H9 (cell line): ENCODE results near the gene EDN1. TPM values are rescaled to one million over a fixed set of nuclear protein-coding genes. Genes with fewer than 3 reads are reported as not detected.

Experiments
- DNase-seq: peaks from one replicate; pipeline ENCODE4 v3.0.0-alpha.2; 2017
- H2AFZ ChIP-seq: one replicate; pipeline ENCODE4 v1.6.1; 2013; ENCODE audit warnings: mild to moderate bottlenecking, low read length, control low read depth, moderate library complexity
- H2AK5ac ChIP-seq: 2 replicates; pipeline ENCODE4 v1.6.1; 2013; ENCODE audit warnings: low read length, control low read depth, mixed read lengths; ENCODE audit not compliant: insufficient read length
- H2BK120ac ChIP-seq: one replicate; pipeline ENCODE4 v1.6.1; 2013; ENCODE audit warnings: low read depth, mild to moderate bottlenecking, low read length, control low read depth, inconsistent platforms; ENCODE audit not compliant: poor library complexity, severe bottlenecking
- H2BK12ac ChIP-seq: 2 replicates; pipeline ENCODE4 v1.6.1; 2013; ENCODE audit warnings: low read length, control low read depth, mixed read lengths, low read depth; ENCODE audit not compliant: insufficient read length
- H2BK15ac ChIP-seq: 2 replicates; pipeline ENCODE4 v1.6.1; 2013; ENCODE audit warnings: low read depth, low read length, control low read depth
- H2BK20ac ChIP-seq: one replicate; pipeline ENCODE4 v1.6.1; 2013; ENCODE audit warnings: low read depth, mild to moderate bottlenecking, low read length, control low read depth, inconsistent platforms; ENCODE audit not compliant: poor library complexity, severe bottlenecking
- H2BK5ac ChIP-seq: 2 replicates; pipeline ENCODE4 v1.6.1; 2013; ENCODE audit warnings: low read length, control low read depth, mixed read lengths; ENCODE audit not compliant: insufficient read length
- H3K14ac ChIP-seq: 2 replicates; pipeline ENCODE4 v1.6.1; 2013; ENCODE audit warnings: low read length, control low read depth; ENCODE audit not compliant: insufficient read depth
- H3K18ac ChIP-seq: 2 replicates; pipeline ENCODE4 v1.6.1; 2013; ENCODE audit warnings: low read depth, mild to moderate bottlenecking, mixed read lengths, low read length, control low read depth; ENCODE audit not compliant: insufficient read length
- H3K23ac ChIP-seq: 2 replicates; pipeline ENCODE4 v1.6.1; 2013; ENCODE audit warnings: low read length, control low read depth, mixed read lengths, low read depth; ENCODE audit not compliant: insufficient read length
- H3K23me2 ChIP-seq: 2 replicates; pipeline ENCODE4 v1.6.1; 2013; ENCODE audit warnings: low read depth, mild to moderate bottlenecking, mixed read lengths, low read length, control low read depth; ENCODE audit not compliant: insufficient read length, poor library complexity, severe bottlenecking
- H3K27ac ChIP-seq: 2 replicates; pipeline ENCODE4 v1.5.1; 2013; ENCODE audit warnings: low read length, control low read depth, mixed read lengths, low read depth; ENCODE audit not compliant: insufficient read length
- H3K27me3 ChIP-seq: 2 replicates; pipeline ENCODE4 v1.6.1; 2013; ENCODE audit warnings: low read length, control low read depth, inconsistent platforms; ENCODE audit not compliant: insufficient read depth
- H3K4ac ChIP-seq: 2 replicates; pipeline ENCODE4 v1.6.1; 2013; ENCODE audit warnings: low read depth, mild to moderate bottlenecking, control low read depth, inconsistent platforms, low read length, moderate library complexity
- H3K4me1 ChIP-seq: 2 replicates; pipeline ENCODE4 v1.6.1; 2013; ENCODE audit warnings: low read length, control low read depth, inconsistent platforms; ENCODE audit not compliant: insufficient read depth
- H3K4me2 ChIP-seq: 2 replicates; pipeline ENCODE4 v1.6.1; 2013; ENCODE audit warnings: low read length, control low read depth, mixed read lengths; ENCODE audit not compliant: insufficient read length, insufficient read depth
- H3K56ac ChIP-seq: 2 replicates; pipeline ENCODE4 v1.6.1; 2013; ENCODE audit warnings: low read depth, mild to moderate bottlenecking, mixed read lengths, low read length, control low read depth; ENCODE audit not compliant: insufficient read length
- H3K79me1 ChIP-seq: 2 replicates; pipeline ENCODE4 v1.6.1; 2013; ENCODE audit warnings: low read depth, mild to moderate bottlenecking, moderate library complexity, low read length, control low read depth, inconsistent platforms; ENCODE audit not compliant: insufficient read depth, poor library complexity, severe bottlenecking
- H3K79me2 ChIP-seq: 2 replicates; pipeline ENCODE4 v1.6.1; 2013; ENCODE audit warnings: low read length, control low read depth, inconsistent platforms; ENCODE audit not compliant: insufficient read depth
- H3K9ac ChIP-seq: 2 replicates; pipeline ENCODE4 v1.6.1; 2013; ENCODE audit warnings: low read length, control low read depth, mixed read lengths; ENCODE audit not compliant: insufficient read length; ENCODE audit errors: extremely low read depth
- H3K9me3 ChIP-seq: one replicate; pipeline ENCODE4 v1.6.1; 2013; ENCODE audit warnings: low read depth, low read length, inconsistent platforms; ENCODE audit not compliant: control insufficient read depth
- H3T11ph ChIP-seq: one replicate; pipeline ENCODE4 v1.6.1; 2013; ENCODE audit warnings: mild to moderate bottlenecking, low read length, control low read depth, inconsistent platforms
- H4K20me1 ChIP-seq: one replicate; pipeline ENCODE4 v1.6.1; 2013; ENCODE audit not compliant: control insufficient read depth, insufficient read length, insufficient read depth
- H4K5ac ChIP-seq: 2 replicates; pipeline ENCODE4 v1.6.1; 2013; ENCODE audit warnings: low read depth, mild to moderate bottlenecking, mixed read lengths, low read length, control low read depth; ENCODE audit not compliant: insufficient read length
- H4K8ac ChIP-seq: replicated peaks from 2 replicates; pipeline ENCODE4 v1.6.1; 2013; ENCODE audit warnings: low read length, control low read depth, mixed read lengths, low read depth; ENCODE audit not compliant: insufficient read length
- H4K91ac ChIP-seq: 2 replicates; pipeline ENCODE4 v1.6.1; 2013; ENCODE audit warnings: low read depth, mild to moderate bottlenecking, moderate library complexity, mixed read lengths, low read length, control low read depth; ENCODE audit not compliant: insufficient read length
- H3K27ac Mint-ChIP-seq, 3 experiments: 2 replicates in 2 of 3; 3 replicates in 1 of 3; pipeline ENCODE4 v1.8.0; 2020 to 2021; ENCODE audit warnings: mixed read lengths in 3 of 3, mild to moderate bottlenecking in 1 of 3, moderate library complexity in 1 of 3
- H3K27me3 Mint-ChIP-seq: 2 replicates; pipeline ENCODE4 v1.8.0; 2021; ENCODE audit warnings: low read depth, mild to moderate bottlenecking, moderate library complexity, mixed read lengths
- H3K36me3 Mint-ChIP-seq, 3 experiments: 2 replicates in 2 of 3; 3 replicates in 1 of 3; pipeline ENCODE4 v1.8.0; 2020 to 2021; ENCODE audit warnings: low read depth in 3 of 3, mixed read lengths in 3 of 3; ENCODE audit not compliant: insufficient read depth in 1 of 3
- H3K4me1 Mint-ChIP-seq, 2 experiments: 2 replicates each; pipeline ENCODE4 v1.8.0; 2020; ENCODE audit warnings: mixed read lengths in 2 of 2
- H3K4me3 Mint-ChIP-seq, 2 experiments: 2 replicates in 1 of 2; 3 replicates in 1 of 2; pipeline ENCODE4 v1.8.0; 2020 to 2021; ENCODE audit warnings: mild to moderate bottlenecking in 2 of 2, mixed read lengths in 2 of 2, moderate library complexity in 1 of 2
- H3K9me3 Mint-ChIP-seq, 2 experiments: 2 replicates in 1 of 2; 3 replicates in 1 of 2; pipeline ENCODE4 v1.8.0; 2020; ENCODE audit warnings: mild to moderate bottlenecking in 2 of 2, mixed read lengths in 2 of 2, moderate library complexity in 1 of 2
- WGBS: extraction: QIAGEN DNeasy Blood & Tissue Kit; methylation state at CpG from one replicate; pipeline ENCODE4 v1.1.7; 2013; ENCODE audit warnings: missing lambda C conversion rate, low lambda C conversion rate, mixed read lengths; ENCODE audit not compliant: insufficient read length; ENCODE audit errors: extremely low coverage; 5-methylcytosine and 5-hydroxymethylcytosine counted together
- total RNA-seq: library from RNA; stranded (reverse); gene quantifications from 2 replicates; pipeline ENCODE4 v1.2.1, GENCODE V29; 2021
- TF ChIP-seq, protein P1 (sequence below): fragments of 200-600 bp; sonication (generic); conservative IDR thresholded peaks from 3 replicates; pipeline ENCODE4 v1.8.0; 2021; ENCODE audit warnings: antibody characterized with exemption, mild to moderate bottlenecking

The EDN1 gene
- total RNA-seq, 1 experiment from 2014 or later = 2.1 TPM

DNA sequence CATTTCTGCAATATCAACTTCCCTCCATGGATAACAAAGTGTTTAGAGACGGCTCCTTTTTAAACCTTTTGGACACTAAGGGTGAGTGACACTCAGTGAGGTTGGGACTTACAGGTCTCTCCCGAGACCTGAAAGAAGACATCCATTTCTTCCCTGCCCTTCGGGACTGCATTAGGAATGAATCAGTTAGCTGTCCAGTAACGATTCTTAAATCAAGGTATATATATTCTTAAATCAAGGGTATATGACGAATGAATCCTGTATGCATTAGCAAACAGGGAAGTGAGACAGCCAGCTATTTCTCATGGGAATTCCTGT, 52.9 kb downstream of the EDN1 start:
- no peak overlapping the region for H3K4ac ChIP-seq
- WGBS = no CpG with 5 or more reads among the region's 5 CpGs
- H4K8ac ChIP-seq = no peak overlapping the region
- no peaks in the 10 kb centered on the region for H3K79me2 ChIP-seq
- H3K9ac ChIP-seq = no peak overlapping the region
- no peak overlapping the region; a peak in 1 of 7 replicates for H3K27ac Mint-ChIP-seq
- no peaks in the 10 kb centered on the region for H3K23me2 ChIP-seq
- no peak overlapping the region for H4K5ac ChIP-seq
- no peak overlapping the region for H3K23ac ChIP-seq
- H2BK5ac ChIP-seq = no peak overlapping the region
- no peaks in the 10 kb centered on the region for H3K9me3 Mint-ChIP-seq
- TF ChIP-seq, protein P1, sequence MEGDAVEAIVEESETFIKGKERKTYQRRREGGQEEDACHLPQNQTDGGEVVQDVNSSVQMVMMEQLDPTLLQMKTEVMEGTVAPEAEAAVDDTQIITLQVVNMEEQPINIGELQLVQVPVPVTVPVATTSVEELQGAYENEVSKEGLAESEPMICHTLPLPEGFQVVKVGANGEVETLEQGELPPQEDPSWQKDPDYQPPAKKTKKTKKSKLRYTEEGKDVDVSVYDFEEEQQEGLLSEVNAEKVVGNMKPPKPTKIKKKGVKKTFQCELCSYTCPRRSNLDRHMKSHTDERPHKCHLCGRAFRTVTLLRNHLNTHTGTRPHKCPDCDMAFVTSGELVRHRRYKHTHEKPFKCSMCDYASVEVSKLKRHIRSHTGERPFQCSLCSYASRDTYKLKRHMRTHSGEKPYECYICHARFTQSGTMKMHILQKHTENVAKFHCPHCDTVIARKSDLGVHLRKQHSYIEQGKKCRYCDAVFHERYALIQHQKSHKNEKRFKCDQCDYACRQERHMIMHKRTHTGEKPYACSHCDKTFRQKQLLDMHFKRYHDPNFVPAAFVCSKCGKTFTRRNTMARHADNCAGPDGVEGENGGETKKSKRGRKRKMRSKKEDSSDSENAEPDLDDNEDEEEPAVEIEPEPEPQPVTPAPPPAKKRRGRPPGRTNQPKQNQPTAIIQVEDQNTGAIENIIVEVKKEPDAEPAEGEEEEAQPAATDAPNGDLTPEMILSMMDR = no peak
- H3K79me1 ChIP-seq = no peaks in the 10 kb centered on the region
- no peak overlapping the region for H2AK5ac ChIP-seq
- H3K27ac ChIP-seq = no peak overlapping the region
- H3K14ac ChIP-seq = no peak overlapping the region
- no peak overlapping the region for H3K56ac ChIP-seq
- no peaks in the 10 kb centered on the region for H3K36me3 Mint-ChIP-seq
- H2BK12ac ChIP-seq = no peak overlapping the region
- no peak overlapping the region for H2BK120ac ChIP-seq
- no peak overlapping the region for H3K4me2 ChIP-seq
- H4K20me1 ChIP-seq = no peaks in the 10 kb centered on the region
- H3K4me1 ChIP-seq = no peaks in the 10 kb centered on the region; the same call in 1 of the 2 replicates
- no peaks in the 10 kb centered on the region for H3K27me3 ChIP-seq
- no peak overlapping the region for H3K18ac ChIP-seq
- H3K27me3 Mint-ChIP-seq = no peaks in the 10 kb centered on the region; the same call in 1 of the 2 replicates
- no peak overlapping the region for H4K91ac ChIP-seq
- H3K9me3 ChIP-seq = no peaks in the 10 kb centered on the region
- no peak overlapping the region for H2AFZ ChIP-seq
- no peak overlapping the region for H2BK20ac ChIP-seq
- H3K4me1 Mint-ChIP-seq = peaks cover 29 to 42% of the 10 kb centered on the region in 2 experiments
- no peak overlapping the region for H2BK15ac ChIP-seq
- no peak overlapping the region for H3T11ph ChIP-seq
- H3K4me3 Mint-ChIP-seq = no peak overlapping the region
- DNase-seq = no peak
